Measurements from ENCODE around the gene PXMP4. TPM values are rescaled to one million over a fixed set of nuclear protein-coding genes. Genes with fewer than 3 reads are reported as not detected.

PXMP4 gene
- total and polyA plus RNA-seq, 9 of the 15 experiments (the other 6 are each of a cell fraction or from before 2014, with no cell fraction given): 4.8 to 29.1 (median 6.8) TPM

DNA sequence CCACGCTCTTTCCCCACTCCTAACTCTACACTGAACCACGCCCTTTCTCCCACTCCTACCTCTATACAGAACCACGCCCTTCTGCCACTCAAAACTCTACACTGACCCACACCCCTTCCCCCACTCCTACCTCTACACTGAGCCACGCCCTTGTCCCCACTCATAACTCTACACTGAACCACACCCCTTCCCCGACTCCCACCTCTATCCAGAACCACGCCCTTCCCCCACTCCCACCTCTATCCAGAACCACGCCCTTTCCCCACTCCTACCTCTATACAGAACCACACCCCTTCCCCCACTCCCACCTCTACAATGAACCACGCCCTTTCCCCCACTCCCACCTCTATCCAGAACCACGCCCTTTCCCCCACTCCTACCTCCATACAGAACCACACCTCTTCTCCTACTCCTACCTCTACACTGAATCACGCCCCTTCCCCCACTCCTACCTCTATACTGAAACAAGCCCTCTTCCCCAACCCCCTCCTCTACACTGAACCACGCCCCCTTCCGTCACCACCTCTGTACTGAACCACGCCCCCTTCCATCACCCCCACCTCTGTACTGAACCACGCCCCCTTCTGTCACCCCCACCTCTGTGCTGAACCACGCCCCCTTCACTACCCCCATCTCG lies 10.1 kb downstream of the PXMP4 start (continued):
- TF ChIP-seq, protein P1, sequence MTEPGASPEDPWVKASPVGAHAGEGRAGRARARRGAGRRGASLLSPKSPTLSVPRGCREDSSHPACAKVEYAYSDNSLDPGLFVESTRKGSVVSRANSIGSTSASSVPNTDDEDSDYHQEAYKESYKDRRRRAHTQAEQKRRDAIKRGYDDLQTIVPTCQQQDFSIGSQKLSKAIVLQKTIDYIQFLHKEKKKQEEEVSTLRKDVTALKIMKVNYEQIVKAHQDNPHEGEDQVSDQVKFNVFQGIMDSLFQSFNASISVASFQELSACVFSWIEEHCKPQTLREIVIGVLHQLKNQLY (CRISPR knock-in tag; conservative IDR thresholded peaks at IDR 0.05): no peak
- TF ChIP-seq, protein P2, sequence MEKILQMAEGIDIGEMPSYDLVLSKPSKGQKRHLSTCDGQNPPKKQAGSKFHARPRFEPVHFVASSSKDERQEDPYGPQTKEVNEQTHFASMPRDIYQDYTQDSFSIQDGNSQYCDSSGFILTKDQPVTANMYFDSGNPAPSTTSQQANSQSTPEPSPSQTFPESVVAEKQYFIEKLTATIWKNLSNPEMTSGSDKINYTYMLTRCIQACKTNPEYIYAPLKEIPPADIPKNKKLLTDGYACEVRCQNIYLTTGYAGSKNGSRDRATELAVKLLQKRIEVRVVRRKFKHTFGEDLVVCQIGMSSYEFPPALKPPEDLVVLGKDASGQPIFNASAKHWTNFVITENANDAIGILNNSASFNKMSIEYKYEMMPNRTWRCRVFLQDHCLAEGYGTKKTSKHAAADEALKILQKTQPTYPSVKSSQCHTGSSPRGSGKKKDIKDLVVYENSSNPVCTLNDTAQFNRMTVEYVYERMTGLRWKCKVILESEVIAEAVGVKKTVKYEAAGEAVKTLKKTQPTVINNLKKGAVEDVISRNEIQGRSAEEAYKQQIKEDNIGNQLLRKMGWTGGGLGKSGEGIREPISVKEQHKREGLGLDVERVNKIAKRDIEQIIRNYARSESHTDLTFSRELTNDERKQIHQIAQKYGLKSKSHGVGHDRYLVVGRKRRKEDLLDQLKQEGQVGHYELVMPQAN (IDR thresholded peaks at IDR 0.05; ENCODE audit: borderline replicate concordance): peak; percentile 54; the same call in 1 of the 2 replicates
- no peak for TF ChIP-seq POLR3A (IDR thresholded peaks at IDR 0.05; ENCODE audit: borderline replicate concordance, extremely low read depth, insufficient read depth, insufficient read length)
- peak; percentile 6 for TF ChIP-seq ZNF280A (IDR thresholded peaks at IDR 0.05; ENCODE audit: low read depth, partially characterized antibody)
- TF ChIP-seq EHMT2 (IDR thresholded peaks at IDR 0.05): peak; percentile 17; the same call in 1 of the 2 replicates
- peak; percentile 49 to 68; a peak in 2 of 4 replicates for TF ChIP-seq FOXK2 (conservative IDR thresholded peaks at IDR 0.05 in 1 of 2, IDR thresholded peaks at IDR 0.05 in 1 of 2; ENCODE audit: low read depth in 2 of 2)
- TF ChIP-seq ZNF551 (CRISPR knock-in tag; IDR thresholded peaks at IDR 0.05): no peak
- 0 out of 2 replicates have a peak, but pooled peaks have one; percentile 38 for TF ChIP-seq HLTF (IDR thresholded peaks at IDR 0.05)
- TF ChIP-seq NONO (IDR thresholded peaks at IDR 0.05; ENCODE audit: low read depth in 2 of 2, low read length in 1 of 2): no peak
- TF ChIP-seq GTF2F1 (IDR thresholded peaks at IDR 0.05; ENCODE audit: low read depth, low read length): no peak
- TF ChIP-seq, protein P3, sequence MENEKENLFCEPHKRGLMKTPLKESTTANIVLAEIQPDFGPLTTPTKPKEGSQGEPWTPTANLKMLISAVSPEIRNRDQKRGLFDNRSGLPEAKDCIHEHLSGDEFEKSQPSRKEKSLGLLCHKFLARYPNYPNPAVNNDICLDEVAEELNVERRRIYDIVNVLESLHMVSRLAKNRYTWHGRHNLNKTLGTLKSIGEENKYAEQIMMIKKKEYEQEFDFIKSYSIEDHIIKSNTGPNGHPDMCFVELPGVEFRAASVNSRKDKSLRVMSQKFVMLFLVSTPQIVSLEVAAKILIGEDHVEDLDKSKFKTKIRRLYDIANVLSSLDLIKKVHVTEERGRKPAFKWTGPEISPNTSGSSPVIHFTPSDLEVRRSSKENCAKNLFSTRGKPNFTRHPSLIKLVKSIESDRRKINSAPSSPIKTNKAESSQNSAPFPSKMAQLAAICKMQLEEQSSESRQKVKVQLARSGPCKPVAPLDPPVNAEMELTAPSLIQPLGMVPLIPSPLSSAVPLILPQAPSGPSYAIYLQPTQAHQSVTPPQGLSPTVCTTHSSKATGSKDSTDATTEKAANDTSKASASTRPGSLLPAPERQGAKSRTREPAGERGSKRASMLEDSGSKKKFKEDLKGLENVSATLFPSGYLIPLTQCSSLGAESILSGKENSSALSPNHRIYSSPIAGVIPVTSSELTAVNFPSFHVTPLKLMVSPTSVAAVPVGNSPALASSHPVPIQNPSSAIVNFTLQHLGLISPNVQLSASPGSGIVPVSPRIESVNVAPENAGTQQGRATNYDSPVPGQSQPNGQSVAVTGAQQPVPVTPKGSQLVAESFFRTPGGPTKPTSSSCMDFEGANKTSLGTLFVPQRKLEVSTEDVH (IDR thresholded peaks at IDR 0.05; ENCODE audit: low read depth, partially characterized antibody): peak; percentile 37
- TF ChIP-seq, protein P4, sequence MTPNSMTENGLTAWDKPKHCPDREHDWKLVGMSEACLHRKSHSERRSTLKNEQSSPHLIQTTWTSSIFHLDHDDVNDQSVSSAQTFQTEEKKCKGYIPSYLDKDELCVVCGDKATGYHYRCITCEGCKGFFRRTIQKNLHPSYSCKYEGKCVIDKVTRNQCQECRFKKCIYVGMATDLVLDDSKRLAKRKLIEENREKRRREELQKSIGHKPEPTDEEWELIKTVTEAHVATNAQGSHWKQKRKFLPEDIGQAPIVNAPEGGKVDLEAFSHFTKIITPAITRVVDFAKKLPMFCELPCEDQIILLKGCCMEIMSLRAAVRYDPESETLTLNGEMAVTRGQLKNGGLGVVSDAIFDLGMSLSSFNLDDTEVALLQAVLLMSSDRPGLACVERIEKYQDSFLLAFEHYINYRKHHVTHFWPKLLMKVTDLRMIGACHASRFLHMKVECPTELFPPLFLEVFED (CRISPR knock-in tag; conservative IDR thresholded peaks at IDR 0.05): 0 out of 2 replicates have a peak, but pooled peaks have one; percentile 3
- peak; percentile 6 for TF ChIP-seq NCOA4 (IDR thresholded peaks at IDR 0.05; ENCODE audit: partially characterized antibody)
- TF ChIP-seq CREB1 (IDR thresholded peaks at IDR 0.05): no peak
- peak; percentile 19; the same call in 1 of the 2 replicates for TF ChIP-seq CREB1 (CRISPR knock-in tag; IDR thresholded peaks at IDR 0.05)
- no peak for TF ChIP-seq CBFA2T3 (IDR thresholded peaks at IDR 0.05)
- peak in 1 of 2 experiments; percentile 83; a peak in 1 of 4 replicates for TF ChIP-seq HDAC1 (IDR thresholded peaks at IDR 0.05)
- TF ChIP-seq STAT5B (CRISPR knock-in tag; IDR thresholded peaks at IDR 0.05): no peak
